ENCODE measurements around the gene EOGT. TPM values are rescaled to one million over a fixed set of nuclear protein-coding genes. Genes with fewer than 3 reads are reported as not detected.
A peak's percentile ranks its signal among the peaks of the same experiment; 100 is the strongest.

Gene EOGT
- total RNA-seq, 2 experiments from 2014 or later, result 5.9 to 10.8 TPM

Small RNA genes within 50 kb of the gene (microRNA-seq; reads per million reads assigned to microRNA genes)
- gene MIR3136 (ENCODE audit: borderline replicate concordance), result 49.2 reads per million, percentile 45 among the genes with 10 or more reads in this experiment

Small RNA genes within 50 kb of the gene (small RNA-seq; reads per million reads assigned to genes)
- not detected for gene MIR3136

Other genes starting within 250 kb of the EOGT start
- gene TAFA4, start 81.1 kb downstream of the EOGT start, total RNA-seq (2014; rRNA removed; shearing (Covaris generic)), result not detected in 2 replicates
- gene TAFA4, start 81.1 kb downstream of the EOGT start, total RNA-seq (2022), result not detected in 2 replicates
- gene TMF1, start 38.6 kb upstream of the EOGT start, total RNA-seq (2014; rRNA removed; shearing (Covaris generic)), result 16.6 and 20.8 TPM in 2 replicates
- gene TMF1, start 38.6 kb upstream of the EOGT start, total RNA-seq (2022), result 29.0 and 29.4 TPM in 2 replicates
- gene UBA3, start 66.7 kb upstream of the EOGT start, total RNA-seq (2014; rRNA removed; shearing (Covaris generic)), result 66.5 and 78.8 TPM in 2 replicates
- gene UBA3, start 66.7 kb upstream of the EOGT start, total RNA-seq (2022), result 70.2 and 70.8 TPM in 2 replicates
- gene ARL6IP5, start 71.3 kb upstream of the EOGT start, total RNA-seq (2014; rRNA removed; shearing (Covaris generic)), result 18.5 and 28.9 TPM in 2 replicates
- gene ARL6IP5, start 71.3 kb upstream of the EOGT start, total RNA-seq (2022), result 25.9 and 26.7 TPM in 2 replicates
- gene LMOD3, start 108.9 kb upstream of the EOGT start, total RNA-seq (2014; rRNA removed; shearing (Covaris generic)), result not detected in 2 replicates
- not detected in 2 replicates for gene LMOD3, start 108.9 kb upstream of the EOGT start, total RNA-seq (2022)